HG03060 (cell line): ENCODE results near the gene CACNA1S.

Experiments used
- ATAC-seq: cut with Tn5 transposase; IDR thresholded peaks from one replicate; pipeline ENCODE4 v1.9.1; 2021; ENCODE audit warnings: low read depth, moderate number of reproducible peaks; ENCODE audit not compliant: unreplicated experiment

The CACNA1S gene

GRCh38 chr1:200998323-200998722, 113.9 kb downstream of the CACNA1S start:
- no peak for ATAC-seq

- ATAC-seq = no peak
Measured at GRCh38 chr1:200992382-200993048, 119.7 kb downstream of the CACNA1S start.

GRCh38 chr1:200991097-200991614, 121.1 kb downstream of the CACNA1S start:
- no peak for ATAC-seq

- ATAC-seq = no peak
Measured at GRCh38 chr1:200990114-200990513, 122.1 kb downstream of the CACNA1S start.
